SK-N-SH treated with all-trans-retinoic acid at 6 μM for 48 hours (cell line): ENCODE measurements around the gene ZBED5.

ENCODE experiments used
- ARNTL ChIP-seq: fragments of 450-650 bp; formaldehyde crosslinking; IDR thresholded peaks from 2 replicates; pipeline ENCODE4 v1.5.0; 2020; ENCODE audit warnings: low read depth, mild to moderate bottlenecking, moderate library complexity, borderline replicate concordance
- BACH2 ChIP-seq: fragments of 250-450 bp; sonication (Bioruptor Pico); IDR thresholded peaks from 2 replicates; pipeline ENCODE4 v1.9.0; 2021; ENCODE audit warnings: mild to moderate bottlenecking, borderline replicate concordance
- CREB5 ChIP-seq: fragments of 250-450 bp; sonication (Bioruptor Pico); IDR thresholded peaks from 2 replicates; pipeline ENCODE4 v1.5.1; 2020; ENCODE audit warnings: low read depth, mild to moderate bottlenecking, moderate library complexity
- OSR1 ChIP-seq: fragments of 250-450 bp; sonication (Bioruptor Pico); IDR thresholded peaks from 2 replicates; pipeline ENCODE4 v1.8.0; 2022; ENCODE audit warnings: moderate library complexity, mild to moderate bottlenecking, inconsistent platforms
- PATZ1 ChIP-seq: fragments of 250-450 bp; sonication (Bioruptor Pico); IDR thresholded peaks from 2 replicates; pipeline ENCODE4 v1.8.0; 2020; ENCODE audit warnings: mild to moderate bottlenecking, moderate library complexity, borderline replicate concordance
- RARB ChIP-seq: fragments of 250-450 bp; sonication (Bioruptor Pico); IDR thresholded peaks from 2 replicates; pipeline ENCODE4 v1.8.0; 2021; ENCODE audit warnings: mild to moderate bottlenecking, moderate library complexity
- ZFP30 ChIP-seq: fragments of 450-650 bp; formaldehyde crosslinking; IDR thresholded peaks from 2 replicates; pipeline ENCODE4 v1.5.0; 2022; ENCODE audit warnings: mild to moderate bottlenecking, moderate library complexity
- ZNF565 ChIP-seq: fragments of 450-650 bp; formaldehyde crosslinking; conservative IDR thresholded peaks from 2 replicates; pipeline ENCODE4 v1.5.0; 2020; ENCODE audit warnings: low read depth, mild to moderate bottlenecking, moderate library complexity
- ZNF70 ChIP-seq: fragments of 450-650 bp; formaldehyde crosslinking; IDR thresholded peaks from 2 replicates; pipeline ENCODE4 v1.5.0; 2020; ENCODE audit warnings: mild to moderate bottlenecking, moderate library complexity
- ZNF8 ChIP-seq: fragments of 450-650 bp; formaldehyde crosslinking; IDR thresholded peaks from 2 replicates; pipeline ENCODE4 v1.5.0; 2020; ENCODE audit warnings: mild to moderate bottlenecking, moderate library complexity

GRCh38 chr11:10861047-10861446, 3.2 kb upstream of the ZBED5 start:
- TF ChIP-seq OSR1 (no peak), ARNTL (CRISPR knock-in tag) (no peak), ZNF70 (CRISPR knock-in tag) (no peak), BACH2 (CRISPR knock-in tag) (no peak), PATZ1 (CRISPR knock-in tag) (no peak), ZNF8 (CRISPR knock-in tag) (no peak), RARB (CRISPR knock-in tag) (no peak), ZFP30 (CRISPR knock-in tag) (no peak), ZNF565 (CRISPR knock-in tag) (no peak), CREB5 (no peak)
